ENCODE results near the gene HSPA2. TPM values are rescaled to one million over a fixed set of nuclear protein-coding genes. Genes with fewer than 3 reads are reported as not detected.
"Not testable (repeated sequence)": the region's sequence is repeated elsewhere in the genome, so short reads cannot be mapped to it uniquely, and the experiment has no call there.

The HSPA2 gene
- total RNA-seq, 4 donors from 2014 or later: 4.7 to 23.4 (median 17.5) TPM

- DNase-seq (ENCODE audit: low spot score) (no peak), ATAC-seq (ENCODE audit: low FRiP score) (no peak)
- no peak for TF ChIP-seq CTCF (IDR thresholded peaks at IDR 0.05)
These were observed 21.9 kb downstream of the HSPA2 start for GRCh38 chr14:64562436-64562835.

- ATAC-seq (ENCODE audit: low FRiP score) (no peak), DNase-seq (ENCODE audit: low spot score) (no peak)
These were observed 23.2 kb downstream of the HSPA2 start for GRCh38 chr14:64563696-64564095.

GRCh38 chr14:64566651-64567122 is 26.1 kb downstream of the HSPA2 start:
- no peak for TF ChIP-seq CTCF (IDR thresholded peaks at IDR 0.05)
- DNase-seq (ENCODE audit: low spot score) (no peak), ATAC-seq (ENCODE audit: low FRiP score) (no peak)

More at GRCh38 chr14:64563696-64564095, 23.2 kb downstream of the HSPA2 start:
- no peak for TF ChIP-seq CTCF (IDR thresholded peaks at IDR 0.05)

GRCh38 chr14:64569138-64569631 is 28.6 kb downstream of the HSPA2 start:
- ATAC-seq (ENCODE audit: low FRiP score) (peak; percentile 98), DNase-seq (ENCODE audit: low spot score) (no peak)
- no peak for TF ChIP-seq CTCF (IDR thresholded peaks at IDR 0.05)

- peak; percentile 5 for ATAC-seq (ENCODE audit: low FRiP score)
These were observed 29.1 kb downstream of the HSPA2 start for GRCh38 chr14:64569646-64570045.

DNA sequence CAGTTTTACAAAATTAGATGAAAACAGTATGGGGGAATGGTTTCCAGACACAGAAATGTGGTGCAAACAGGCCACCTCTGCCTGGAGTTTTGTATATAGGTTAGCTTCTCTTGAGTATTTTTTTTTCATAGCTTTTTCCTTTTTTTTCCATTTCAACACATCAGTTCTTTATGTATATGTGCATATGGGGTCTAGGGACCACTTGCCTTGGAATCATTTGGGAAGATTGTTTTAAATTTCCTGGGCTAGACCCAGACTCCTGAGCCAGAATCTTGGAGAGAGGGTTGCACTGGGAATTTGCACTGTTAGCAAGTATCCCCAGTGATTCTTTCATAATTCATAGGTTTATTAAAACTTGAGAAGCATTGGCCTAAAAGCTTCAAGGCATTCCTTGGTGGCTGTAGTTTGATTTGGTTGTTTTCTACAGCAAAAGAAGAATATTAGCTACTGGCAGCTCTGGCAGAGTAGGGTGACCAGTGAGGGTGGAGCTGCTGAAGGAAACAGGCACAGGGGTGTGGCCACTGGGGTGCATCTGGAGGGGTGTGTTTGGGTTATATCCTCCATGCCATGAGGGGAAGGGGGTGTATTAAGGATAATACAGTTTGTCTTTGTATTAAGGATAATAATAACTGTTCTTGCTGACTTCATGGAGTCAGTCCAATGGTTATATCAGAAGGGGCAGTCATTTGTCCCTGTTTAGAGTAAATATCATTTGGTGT is 32.0 kb downstream of the HSPA2 start:
- ATAC-seq (ENCODE audit: low FRiP score) (no peak), DNase-seq (ENCODE audit: low spot score) (no peak)
- no peak for TF ChIP-seq CTCF (IDR thresholded peaks at IDR 0.05)

More at GRCh38 chr14:64569646-64570045, 29.1 kb downstream of the HSPA2 start:
- DNase-seq (ENCODE audit: low spot score): not testable (repeated sequence)

- ATAC-seq (ENCODE audit: low FRiP score) (no peak), DNase-seq (ENCODE audit: low spot score) (no peak)
- TF ChIP-seq CTCF (IDR thresholded peaks at IDR 0.05): no peak
These were observed 32.6 kb downstream of the HSPA2 start for GRCh38 chr14:64573109-64573508.
